HepG2 (cell line): Measurements from ENCODE around the gene SAMD4A. TPM values are rescaled to one million over a fixed set of nuclear protein-coding genes. Genes with fewer than 3 reads are reported as not detected.

Source experiments
- BCL6 ChIP-seq: IDR thresholded peaks from 2 replicates; pipeline ENCODE4 v1.6.1; 2016; ENCODE audit warnings: missing genetic modification reagents, missing compliant biosample characterization
- DMTF1 ChIP-seq: sonication (generic); formaldehyde crosslinking; IDR thresholded peaks from 2 replicates; pipeline ENCODE4 v1.4.0; 2020; ENCODE audit warnings: mild to moderate bottlenecking, missing genetic modification reagents
- FOXO1 ChIP-seq: sonication (generic); formaldehyde crosslinking; IDR thresholded peaks from 2 replicates; pipeline ENCODE4 v1.4.0; 2020; ENCODE audit warnings: missing genetic modification reagents
- GFI1 ChIP-seq: sonication (generic); formaldehyde crosslinking; IDR thresholded peaks from 2 replicates; pipeline ENCODE4 v1.5.0; 2020; ENCODE audit warnings: missing genetic modification reagents, mild to moderate bottlenecking, borderline replicate concordance
- IRF9 ChIP-seq: sonication (generic); formaldehyde crosslinking; IDR thresholded peaks from 2 replicates; pipeline ENCODE4 v1.8.0; 2022; ENCODE audit warnings: missing genetic modification reagents, mild to moderate bottlenecking, borderline replicate concordance
- MYPOP ChIP-seq: sonication (generic); formaldehyde crosslinking; IDR thresholded peaks from 2 replicates; pipeline ENCODE4 v1.8.1; 2023; ENCODE audit warnings: mild to moderate bottlenecking, moderate library complexity, missing genetic modification reagents
- PHF8 ChIP-seq: sonication (generic); formaldehyde crosslinking; IDR thresholded peaks from 2 replicates; pipeline ENCODE4 v1.5.0; 2020; ENCODE audit warnings: missing genetic modification reagents
- PRDM4 ChIP-seq: sonication (generic); formaldehyde crosslinking; IDR thresholded peaks from 2 replicates; pipeline ENCODE4 v1.9.0; 2021; ENCODE audit warnings: missing genetic modification reagents, borderline replicate concordance
- RARG ChIP-seq: sonication (generic); formaldehyde crosslinking; IDR thresholded peaks from 2 replicates; pipeline ENCODE4 v1.4.0; 2020; ENCODE audit warnings: low read depth, mild to moderate bottlenecking, missing genetic modification reagents
- TBL1XR1 ChIP-seq: fragments of 150-350 bp; IDR thresholded peaks from 2 replicates; pipeline ENCODE4 v1.6.1; 2014; ENCODE audit warnings: borderline replicate concordance, low read length; ENCODE audit not compliant: partially characterized antibody
- TBX2 ChIP-seq: sonication (generic); formaldehyde crosslinking; IDR thresholded peaks from 2 replicates; pipeline ENCODE4 v1.5.0; 2020; ENCODE audit warnings: missing genetic modification reagents, mild to moderate bottlenecking, borderline replicate concordance
- TFAP4 ChIP-seq: sonication (generic); IDR thresholded peaks from 2 replicates; pipeline ENCODE4 v1.6.1; 2016; ENCODE audit warnings: low read depth, borderline replicate concordance
- TGIF2 ChIP-seq: IDR thresholded peaks from 2 replicates; pipeline ENCODE4 v1.6.1; 2016; ENCODE audit warnings: control low read depth, missing compliant biosample characterization
- ZNF24 ChIP-seq: fragments of 450-650 bp; IDR thresholded peaks from 2 replicates; pipeline ENCODE4 v1.6.1; 2017; ENCODE audit warnings: antibody characterized with exemption, mild to moderate bottlenecking
- ZNF253 ChIP-seq: sonication (generic); formaldehyde crosslinking; IDR thresholded peaks from 2 replicates; pipeline ENCODE4 v1.8.0; 2022; ENCODE audit warnings: mild to moderate bottlenecking, missing genetic modification reagents, borderline replicate concordance
- ZNF263 ChIP-seq: sonication (generic); formaldehyde crosslinking; IDR thresholded peaks from 2 replicates; pipeline ENCODE4 v1.4.0; 2020; ENCODE audit warnings: missing genetic modification reagents
- ZNF367 ChIP-seq: sonication (generic); formaldehyde crosslinking; IDR thresholded peaks from 2 replicates; pipeline ENCODE4 v1.4.0; 2020; ENCODE audit warnings: missing genetic modification reagents, borderline replicate concordance
- ZNF558 ChIP-seq: sonication (generic); formaldehyde crosslinking; IDR thresholded peaks from 2 replicates; pipeline ENCODE4 v1.9.0; 2022; ENCODE audit warnings: mild to moderate bottlenecking, missing genetic modification reagents, borderline replicate concordance
- ZNF678 ChIP-seq: sonication (generic); formaldehyde crosslinking; IDR thresholded peaks from 2 replicates; pipeline ENCODE4 v1.4.0; 2020; ENCODE audit warnings: mild to moderate bottlenecking, missing genetic modification reagents
- polyA plus RNA-seq, 8 experiments: library from polyadenylated mRNA; depleted of rRNA in 3 of 8; stranded (reverse) in 7 of 8; unstranded in 1 of 8; fragments of >200 nt; fragmentation: Illumina TruSeq in 4 of 8; extraction: Trizol in 4 of 8; gene quantifications; 2 replicates each; pipeline versions ENCODE4 v1.2.1 to v1.2.3, GENCODE V29; 2011 to 2016; ENCODE audit warnings: low read depth in 4 of 8, missing spikeins in 1 of 8, mixed read lengths in 1 of 8; ENCODE audit not compliant: insufficient read depth in 1 of 8
- total RNA-seq, 5 experiments: library from RNA; depleted of rRNA; stranded (reverse); fragments of >200 nt; fragmentation: Illumina TruSeq; extraction: Trizol; gene quantifications; 2 replicates each; pipeline ENCODE4 v1.2.3, GENCODE V29; 2016; ENCODE audit warnings: low read depth in 1 of 5
- TF ChIP-seq, protein P1 (sequence below): sonication (generic); formaldehyde crosslinking; IDR thresholded peaks from 2 replicates; pipeline ENCODE4 v1.4.0; 2020; ENCODE audit warnings: mild to moderate bottlenecking, missing genetic modification reagents
- TF ChIP-seq, protein P2 (sequence below): sonication (generic); formaldehyde crosslinking; IDR thresholded peaks from 2 replicates; pipeline ENCODE4 v1.5.0; 2020; ENCODE audit warnings: missing genetic modification reagents

SAMD4A gene
- total and polyA plus RNA-seq, 2 of the 13 experiments (the other 11 are each of a cell fraction or from before 2014, with no cell fraction given): 11.8 to 13.0 TPM

DNA sequence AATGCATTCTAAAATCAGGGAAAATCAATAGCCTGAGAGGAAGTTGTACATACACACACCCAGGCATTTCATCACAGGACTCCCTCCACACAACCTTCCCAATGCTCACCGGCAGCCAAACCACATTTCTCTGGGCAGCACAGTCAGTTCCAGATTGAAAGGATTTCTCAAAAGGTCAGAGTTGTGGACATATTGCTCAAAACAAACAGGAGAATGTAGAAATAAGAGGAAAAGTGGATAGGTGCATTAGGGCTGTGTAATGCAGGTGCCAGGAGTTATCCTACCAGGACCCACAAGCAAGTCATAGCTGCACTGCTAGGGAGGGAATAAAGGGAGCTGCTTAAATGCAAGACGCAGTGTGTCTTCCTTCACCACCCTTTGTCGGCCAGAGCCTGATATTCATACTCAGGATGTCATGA, 272.8 kb downstream of the SAMD4A start (continued):
- TF ChIP-seq, protein P1, sequence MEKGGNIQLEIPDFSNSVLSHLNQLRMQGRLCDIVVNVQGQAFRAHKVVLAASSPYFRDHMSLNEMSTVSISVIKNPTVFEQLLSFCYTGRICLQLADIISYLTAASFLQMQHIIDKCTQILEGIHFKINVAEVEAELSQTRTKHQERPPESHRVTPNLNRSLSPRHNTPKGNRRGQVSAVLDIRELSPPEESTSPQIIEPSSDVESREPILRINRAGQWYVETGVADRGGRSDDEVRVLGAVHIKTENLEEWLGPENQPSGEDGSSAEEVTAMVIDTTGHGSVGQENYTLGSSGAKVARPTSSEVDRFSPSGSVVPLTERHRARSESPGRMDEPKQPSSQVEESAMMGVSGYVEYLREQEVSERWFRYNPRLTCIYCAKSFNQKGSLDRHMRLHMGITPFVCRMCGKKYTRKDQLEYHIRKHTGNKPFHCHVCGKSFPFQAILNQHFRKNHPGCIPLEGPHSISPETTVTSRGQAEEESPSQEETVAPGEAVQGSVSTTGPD (CRISPR knock-in tag): no peak
- peak; percentile 87 for TF ChIP-seq GFI1 (CRISPR knock-in tag)
- no peak for TF ChIP-seq PRDM4
- peak; percentile 67 for TF ChIP-seq FOXO1 (CRISPR knock-in tag)
- TF ChIP-seq DMTF1: no peak
- TF ChIP-seq ZNF367 (CRISPR knock-in tag): no peak
- TF ChIP-seq ZNF558 (CRISPR knock-in tag): no peak
- TF ChIP-seq TGIF2 (CRISPR knock-in tag): no peak
- TF ChIP-seq TFAP4: no peak
- TF ChIP-seq TBL1XR1: no peak
- no peak for TF ChIP-seq ZNF24
- 0 out of 2 replicates have a peak, but pooled peaks have one; percentile 21 for TF ChIP-seq PHF8 (CRISPR knock-in tag)
- TF ChIP-seq IRF9 (CRISPR knock-in tag): no peak
- no peak for TF ChIP-seq MYPOP
- no peak for TF ChIP-seq RARG
- TF ChIP-seq ZNF253 (CRISPR knock-in tag): no peak
- TF ChIP-seq, protein P2, sequence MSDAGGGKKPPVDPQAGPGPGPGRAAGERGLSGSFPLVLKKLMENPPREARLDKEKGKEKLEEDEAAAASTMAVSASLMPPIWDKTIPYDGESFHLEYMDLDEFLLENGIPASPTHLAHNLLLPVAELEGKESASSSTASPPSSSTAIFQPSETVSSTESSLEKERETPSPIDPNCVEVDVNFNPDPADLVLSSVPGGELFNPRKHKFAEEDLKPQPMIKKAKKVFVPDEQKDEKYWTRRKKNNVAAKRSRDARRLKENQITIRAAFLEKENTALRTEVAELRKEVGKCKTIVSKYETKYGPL: no peak
- peak; percentile 82 for TF ChIP-seq BCL6
- peak; percentile 22; the same call in 1 of the 2 replicates for TF ChIP-seq TBX2 (CRISPR knock-in tag)
- no peak for TF ChIP-seq ZNF263 (CRISPR knock-in tag)
- no peak for TF ChIP-seq ZNF678 (CRISPR knock-in tag)
